GM18873 (cell line): Measurements from ENCODE around the gene GGNBP2.
"Not testable (repeated sequence)": the region's sequence is repeated elsewhere in the genome, so short reads cannot be mapped to it uniquely, and the experiment has no call there.

Experiments used
- ATAC-seq: cut with Tn5 transposase; IDR thresholded peaks from one replicate; pipeline ENCODE4 v1.9.1; 2021; ENCODE audit warnings: mild to moderate bottlenecking, moderate library complexity, moderate number of reproducible peaks; ENCODE audit not compliant: unreplicated experiment, low FRiP score

GGNBP2 gene

DNA sequence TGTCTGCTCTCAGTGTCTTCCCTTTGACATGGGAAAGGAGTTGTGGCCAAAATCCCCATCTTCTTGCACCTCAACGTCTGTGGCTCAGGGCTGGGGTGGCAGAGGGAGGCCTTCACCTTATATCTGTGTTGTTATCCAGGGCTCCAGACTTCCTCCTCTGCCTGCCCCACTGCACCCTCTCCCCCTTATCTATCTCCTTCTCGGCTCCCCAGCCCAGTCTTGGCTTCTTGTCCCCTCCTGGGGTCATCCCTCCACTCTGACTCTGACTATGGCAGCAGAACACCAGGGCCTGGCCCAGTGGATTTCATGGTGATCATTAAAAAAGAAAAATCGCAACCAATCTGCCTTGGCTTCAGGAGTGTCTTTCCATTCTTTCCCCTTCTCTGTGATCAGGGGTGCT lies 55.7 kb downstream of the GGNBP2 start:
- ATAC-seq: no peak

DNA sequence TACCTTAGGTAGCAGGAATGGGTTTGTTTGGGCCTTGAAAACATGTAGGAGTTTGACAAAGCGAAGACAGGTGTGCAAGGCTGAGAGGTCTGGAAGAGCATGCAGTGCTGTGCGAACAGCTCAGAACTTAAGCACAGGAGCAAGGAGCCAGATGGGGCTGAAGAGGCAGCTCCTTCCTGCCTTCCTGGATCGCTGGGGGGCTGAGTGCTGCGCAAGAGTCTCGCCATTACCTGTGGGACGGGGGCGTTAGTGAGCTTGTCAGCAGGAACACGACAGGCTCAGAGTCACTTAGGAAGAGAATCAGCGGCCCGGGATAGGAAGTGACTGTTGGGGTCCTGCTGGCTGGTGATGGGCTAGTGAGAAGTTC lies 56.2 kb downstream of the GGNBP2 start:
- no peak for ATAC-seq

DNA sequence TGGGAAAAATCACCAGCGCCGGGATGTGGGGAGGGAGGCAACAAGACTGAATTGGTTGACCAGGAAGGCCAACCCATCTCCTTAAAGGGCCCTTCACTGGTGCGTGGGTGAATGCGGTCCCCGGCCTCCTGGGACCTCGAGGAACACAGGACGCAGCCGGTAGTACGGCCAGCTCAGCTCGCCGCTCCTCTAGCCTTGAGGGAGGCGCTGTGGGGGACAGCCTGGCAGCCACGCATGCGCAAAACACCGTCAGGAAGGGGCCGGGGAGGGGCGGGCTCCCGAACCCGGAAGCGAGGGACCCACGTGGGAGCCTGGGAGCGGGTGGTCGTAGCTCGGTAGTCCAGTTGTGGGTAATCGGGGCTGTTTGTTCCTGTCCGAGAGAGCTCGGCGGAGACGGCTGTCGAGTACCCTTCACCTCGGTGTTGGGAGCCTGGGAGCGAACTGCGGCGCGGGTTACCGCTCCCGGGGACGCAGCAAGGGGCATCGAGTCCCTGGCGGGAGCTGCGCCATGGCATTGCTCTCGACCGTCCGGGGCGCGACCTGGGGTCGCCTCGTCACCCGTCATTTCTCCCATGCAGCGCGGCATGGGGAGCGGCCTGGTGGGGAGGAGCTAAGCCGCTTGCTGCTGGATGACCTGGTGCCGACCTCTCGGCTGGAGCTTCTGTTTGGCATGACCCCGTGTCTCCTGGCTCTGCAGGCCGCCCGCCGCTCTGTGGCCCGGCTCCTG lies 56.7 kb downstream of the GGNBP2 start, which contains the start of gene MRM1:
Gene MRM1 (plus strand): TSS at position 281 of the 727 bp plus-strand sequence. CDS start 228 bp downstream, at position 509.
- peak; percentile 56 for ATAC-seq

DNA sequence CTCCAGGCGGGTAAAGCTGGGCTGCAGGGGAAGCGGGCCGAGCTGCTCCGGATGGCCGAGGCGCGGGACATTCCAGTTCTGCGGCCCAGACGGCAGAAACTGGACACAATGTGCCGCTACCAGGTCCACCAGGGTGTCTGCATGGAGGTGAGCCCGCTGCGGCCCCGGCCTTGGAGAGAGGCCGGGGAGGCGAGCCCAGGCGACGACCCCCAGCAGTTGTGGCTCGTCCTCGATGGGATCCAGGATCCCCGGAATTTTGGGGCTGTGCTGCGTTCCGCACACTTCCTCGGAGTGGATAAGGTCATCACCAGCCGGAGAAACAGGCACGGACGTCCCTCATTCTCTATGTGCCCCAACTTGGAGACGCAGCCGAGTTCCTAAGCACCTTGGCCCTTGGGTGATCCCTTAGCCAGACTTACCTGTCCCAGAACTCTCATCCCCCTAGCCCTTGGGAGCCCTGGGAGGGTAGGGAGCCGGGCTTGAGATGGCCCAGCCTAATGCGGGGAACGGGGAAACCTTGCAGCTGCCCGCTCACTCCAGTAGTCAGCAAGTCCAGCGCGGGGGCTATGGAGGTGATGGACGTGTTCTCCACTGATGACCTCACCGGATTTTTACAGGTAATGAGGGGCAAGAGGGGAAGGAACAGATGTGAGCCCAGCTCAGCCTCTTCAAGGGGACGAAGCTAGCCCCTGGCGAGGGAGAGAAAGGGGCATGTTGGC lies 57.5 kb downstream of the GGNBP2 start:
- no peak for ATAC-seq

DNA sequence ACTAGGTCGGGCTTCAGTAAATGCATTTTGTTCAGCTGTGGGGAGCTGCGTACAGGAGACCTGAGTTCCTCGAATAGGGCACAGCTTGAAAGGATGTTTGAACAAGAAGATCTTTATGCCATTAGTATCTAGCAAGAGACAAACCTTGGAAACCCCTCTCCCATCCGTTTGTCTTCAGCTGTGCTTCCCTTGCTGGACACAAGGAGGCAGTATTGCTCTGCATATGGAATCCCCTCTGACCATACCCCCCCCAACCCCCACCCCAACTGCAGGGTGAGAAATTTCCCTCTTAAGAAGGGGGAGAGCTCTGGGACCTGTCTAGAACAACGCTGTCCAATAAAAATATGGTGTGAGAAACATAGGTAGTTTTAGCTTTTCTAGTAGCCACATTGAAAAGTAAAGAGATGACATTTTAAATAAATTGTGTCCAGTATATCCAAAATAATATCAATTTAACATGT lies 58.2 kb downstream of the GGNBP2 start:
- no peak for ATAC-seq

DNA sequence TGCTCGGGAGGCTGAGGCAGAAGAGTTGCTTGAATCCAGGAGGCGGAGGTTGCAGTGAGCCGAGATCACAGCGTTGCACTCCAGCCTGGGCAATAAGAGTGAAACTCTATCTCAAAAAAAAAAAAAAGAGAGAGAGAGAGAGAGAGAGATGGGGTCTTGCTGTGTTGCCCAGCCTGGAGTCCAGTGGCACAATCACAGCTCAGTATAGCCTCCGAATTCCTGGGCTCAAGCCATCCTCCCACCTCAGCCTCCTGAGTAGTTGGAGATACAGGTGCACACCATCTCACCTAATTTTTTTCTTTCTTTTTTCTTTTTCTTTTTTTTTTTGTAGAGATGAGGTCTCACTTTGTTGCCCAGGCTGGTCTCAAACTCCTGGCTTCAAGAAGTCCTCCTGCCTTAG lies 60.3 kb downstream of the GGNBP2 start:
- not testable (repeated sequence) for ATAC-seq

DNA sequence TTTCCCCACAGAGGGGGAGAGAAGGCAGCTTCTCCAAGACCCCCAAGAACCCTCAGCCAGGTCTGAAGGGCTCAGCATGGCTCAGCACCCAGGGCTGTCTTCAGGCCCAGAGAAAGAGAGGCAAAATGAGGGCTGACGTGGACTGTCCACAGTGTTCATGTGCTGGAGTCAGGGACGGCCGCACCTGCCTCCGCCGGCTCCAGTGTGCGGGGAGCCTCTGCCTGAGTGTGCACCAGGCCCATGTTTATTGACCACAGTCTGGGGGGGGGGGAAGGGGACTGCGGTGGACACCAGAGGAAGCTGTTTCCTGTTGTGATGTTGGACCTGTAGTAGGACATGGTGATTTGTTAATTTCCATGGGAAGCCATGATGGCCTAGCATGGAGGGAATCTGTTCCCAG lies 63.6 kb downstream of the GGNBP2 start:
- no peak for ATAC-seq

DNA sequence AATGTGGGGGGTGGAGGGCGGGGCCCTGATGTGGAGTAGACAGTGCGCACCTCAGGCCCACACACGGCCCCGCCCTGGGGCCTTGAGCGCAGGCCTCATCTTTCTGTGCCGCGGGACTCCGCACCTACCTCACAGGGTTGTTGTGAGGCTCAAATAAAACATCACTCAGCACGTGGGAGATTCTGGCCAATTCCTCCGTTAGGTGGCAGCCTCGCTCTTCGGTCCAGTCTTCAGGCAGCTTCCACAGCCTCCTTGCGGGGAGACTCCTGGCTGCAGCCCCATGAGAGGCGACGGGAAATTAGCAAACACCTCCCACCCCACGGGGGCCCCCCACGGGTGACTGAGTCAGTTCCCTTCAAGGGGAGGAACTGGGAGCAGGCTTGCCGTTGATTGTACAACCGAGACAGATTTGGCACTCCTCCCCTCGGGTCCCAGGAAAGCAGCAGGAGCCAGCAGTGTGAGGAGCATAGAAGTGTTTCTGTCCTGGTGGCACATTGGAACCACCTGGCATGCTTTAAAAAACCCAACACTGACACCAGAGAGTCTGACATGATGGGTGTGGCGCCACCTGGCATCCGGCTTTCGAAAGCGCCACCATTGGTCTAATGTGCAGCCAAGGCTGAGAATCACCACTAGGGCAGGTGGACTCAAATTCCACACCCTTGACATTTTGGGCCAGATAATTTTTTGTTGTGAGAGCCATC lies 64.2 kb downstream of the GGNBP2 start:
- ATAC-seq: no peak

DNA sequence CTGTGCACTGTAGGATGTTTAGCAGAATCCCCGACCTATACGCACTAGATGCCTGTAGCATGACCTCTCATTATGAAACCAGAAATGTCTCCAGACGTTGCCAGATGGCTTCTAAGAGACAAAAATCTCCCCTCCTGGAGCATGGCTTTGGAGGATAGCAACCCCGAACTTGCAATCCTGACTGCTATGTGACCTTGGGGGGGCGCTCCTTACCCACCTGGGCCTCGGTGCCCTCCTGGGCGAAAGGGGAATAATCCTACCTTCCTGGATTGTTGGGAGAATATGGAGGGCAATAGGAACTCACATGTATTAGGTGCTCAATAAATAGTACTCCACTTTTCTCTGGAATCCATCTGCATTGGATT lies 64.8 kb downstream of the GGNBP2 start:
- ATAC-seq: no peak

DNA sequence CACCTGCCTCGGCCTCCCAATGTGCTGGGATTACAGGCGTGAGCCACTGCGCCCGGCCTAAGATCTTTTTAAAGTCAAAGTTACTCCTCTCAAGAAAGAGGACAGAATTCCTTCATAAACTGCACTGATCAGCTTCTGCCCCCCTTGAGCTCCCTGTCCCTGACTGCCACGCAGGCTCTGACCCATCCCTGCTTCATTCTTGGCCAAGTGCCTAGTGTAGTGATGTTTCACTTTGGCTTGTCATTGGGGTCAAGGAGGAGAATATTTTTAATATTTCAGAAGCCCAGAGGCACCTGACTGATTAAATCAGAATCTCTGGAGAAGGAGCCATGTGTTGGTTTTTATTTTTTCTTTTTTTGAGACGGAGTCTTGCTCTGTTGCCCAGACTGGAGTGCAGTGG lies 65.8 kb downstream of the GGNBP2 start:
- no peak for ATAC-seq

DNA sequence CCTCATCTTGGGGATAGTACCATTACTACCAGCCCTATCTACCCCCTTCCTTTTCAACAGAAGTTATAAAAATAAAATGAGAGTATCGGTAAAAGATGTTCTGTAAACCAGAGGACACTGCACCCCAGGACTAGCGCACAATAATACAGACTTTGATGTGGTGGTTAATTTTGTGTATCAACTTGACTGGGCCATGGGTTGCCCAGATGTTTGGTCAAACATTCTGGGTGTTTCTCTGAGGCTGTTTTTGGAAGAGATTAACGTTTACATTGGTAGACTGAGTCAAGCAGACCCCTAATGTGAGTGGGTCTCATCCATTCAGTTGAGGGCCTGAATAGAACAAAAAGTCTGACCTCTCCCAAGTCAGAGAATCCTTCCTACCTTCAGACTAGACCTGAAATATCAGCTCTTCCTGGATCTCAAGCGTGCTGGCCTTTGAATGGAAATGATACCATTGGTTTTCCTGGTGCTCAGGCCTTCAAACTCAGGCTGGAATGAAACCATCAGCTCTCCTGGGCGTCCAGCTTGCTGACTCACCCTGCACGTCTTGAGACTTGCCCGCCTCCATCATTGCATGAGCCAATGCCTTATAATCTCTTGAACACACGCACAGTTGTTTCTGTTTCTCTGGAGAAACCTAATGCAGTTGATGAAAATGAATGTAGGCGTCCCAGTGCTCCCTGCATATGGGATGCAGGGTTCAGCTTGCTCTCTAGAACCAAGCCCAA lies 66.8 kb downstream of the GGNBP2 start:
- no peak for ATAC-seq

DNA sequence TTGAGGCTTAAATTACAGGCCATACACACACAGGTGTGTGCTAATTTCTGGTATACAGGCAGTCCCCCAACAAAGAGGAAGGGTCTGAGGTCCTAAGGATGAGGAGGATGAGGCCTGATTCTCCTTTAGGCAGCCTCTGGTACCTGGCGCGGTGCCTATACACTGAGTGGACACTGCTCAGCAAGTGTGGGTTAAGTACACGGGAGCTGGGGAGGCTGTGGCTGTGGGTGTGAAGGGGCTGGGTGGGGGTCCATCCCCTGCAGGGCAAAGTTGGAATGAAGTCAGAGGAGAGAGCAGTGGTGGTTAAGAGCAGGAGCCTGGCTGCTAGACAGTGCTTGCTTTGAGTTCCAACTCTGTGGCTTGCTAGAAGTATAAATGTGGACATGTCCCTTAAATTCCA lies 67.6 kb downstream of the GGNBP2 start:
- no peak for ATAC-seq

DNA sequence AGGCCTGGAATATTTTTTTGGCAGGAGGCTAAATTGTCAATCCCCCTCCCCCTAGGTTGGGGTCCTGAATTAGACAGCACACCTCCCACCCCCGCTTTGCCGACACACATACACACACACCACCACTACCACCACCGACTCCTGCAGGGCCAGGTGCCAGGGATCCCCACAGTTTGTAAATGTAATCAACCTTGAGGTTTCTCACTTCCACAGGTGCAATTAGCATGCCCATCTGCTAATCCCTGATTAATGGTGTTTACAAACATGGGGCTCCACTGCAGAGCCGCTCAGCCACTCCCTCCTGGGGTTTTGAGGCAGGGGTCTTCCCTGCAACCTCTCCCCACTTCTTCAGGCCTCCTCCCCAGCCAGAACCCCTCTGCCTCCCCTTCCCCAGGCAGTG lies 68.4 kb downstream of the GGNBP2 start:
- no peak for ATAC-seq

DNA sequence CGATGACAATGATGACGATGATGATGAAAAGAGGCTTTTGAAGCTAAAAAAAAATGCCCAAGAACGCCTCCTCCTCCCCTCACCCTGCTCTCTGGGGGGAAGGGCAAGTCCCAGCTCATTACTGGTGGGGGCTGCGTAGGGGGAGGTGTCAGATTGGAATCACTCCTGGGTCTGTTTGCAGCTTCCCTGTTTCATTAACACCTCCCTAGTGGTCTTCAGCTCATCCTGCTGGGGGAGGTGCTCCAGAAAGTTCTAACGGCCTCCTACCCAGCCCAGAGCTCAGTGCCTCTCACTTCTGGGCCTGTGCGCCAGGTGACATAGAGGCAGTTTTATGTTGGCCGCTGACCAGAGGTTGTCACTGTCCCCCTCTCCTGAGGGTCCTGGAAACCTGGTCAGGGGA lies 69.4 kb downstream of the GGNBP2 start:
- no peak for ATAC-seq

DNA sequence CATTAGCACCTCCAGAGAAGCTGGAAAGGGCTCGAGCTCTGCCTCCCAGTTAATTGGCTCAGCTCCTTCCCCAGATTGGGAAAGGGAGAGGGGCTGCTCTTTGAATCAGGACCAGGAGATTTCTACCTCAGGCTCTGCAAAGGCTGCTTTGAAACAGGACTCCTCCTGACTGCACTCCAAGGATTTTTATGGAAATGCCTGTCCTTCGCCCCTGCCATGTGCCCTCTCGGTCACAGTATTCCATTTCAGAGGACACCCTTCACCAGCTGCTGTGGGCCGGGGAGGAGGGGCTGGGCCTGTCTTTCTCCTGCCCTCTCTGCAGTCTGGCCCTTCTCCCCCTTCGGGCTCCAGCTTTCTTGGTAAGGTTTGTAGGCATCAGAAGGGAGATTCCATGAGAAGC lies 70.2 kb downstream of the GGNBP2 start:
- no peak for ATAC-seq

DNA sequence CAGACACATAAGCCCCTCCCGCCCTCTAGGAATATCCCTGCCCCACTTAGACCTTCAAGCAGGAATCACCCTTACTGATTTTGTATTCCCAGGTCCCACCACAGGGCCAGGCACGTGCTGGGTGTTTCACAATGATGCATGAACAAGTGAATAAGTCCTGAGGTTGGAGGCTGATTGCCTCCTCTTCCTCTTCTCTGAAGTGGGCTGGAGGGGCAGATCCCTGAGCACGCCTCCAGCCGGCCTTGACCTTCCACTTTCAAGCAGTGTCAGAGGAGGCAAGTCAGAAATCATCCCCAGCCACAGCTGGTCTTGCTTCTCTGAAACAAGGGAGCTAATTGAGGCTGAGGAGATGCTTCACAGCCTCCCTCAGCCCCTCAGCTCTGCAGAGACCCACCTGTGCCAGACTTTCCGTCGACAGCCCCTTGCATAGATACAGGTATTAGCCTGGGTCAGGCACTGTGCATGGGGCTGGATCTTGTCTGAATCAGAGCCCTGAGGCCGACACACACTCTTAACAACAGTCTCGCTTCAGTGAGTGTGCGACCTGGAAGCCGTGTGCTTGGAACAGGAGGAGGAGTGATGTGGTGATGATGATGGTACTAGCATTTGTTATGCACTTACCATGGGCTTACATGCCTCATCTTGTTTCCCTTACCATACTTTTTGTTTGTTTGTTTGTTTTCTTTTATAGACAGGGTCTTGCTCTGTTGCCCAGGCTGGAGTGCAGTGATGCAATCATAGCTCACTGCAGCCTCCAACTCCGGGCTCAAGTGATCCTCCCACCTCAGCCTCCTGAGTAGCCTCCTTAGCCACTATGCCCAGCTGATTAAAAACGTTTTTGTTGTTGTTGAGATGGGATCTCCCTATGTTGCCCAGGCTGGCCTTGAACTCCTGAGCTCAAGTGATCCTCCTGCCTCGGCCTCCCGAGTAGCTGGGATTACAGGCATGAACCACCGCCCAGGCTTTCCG lies 71.6 kb downstream of the GGNBP2 start:
- no peak for ATAC-seq

DNA sequence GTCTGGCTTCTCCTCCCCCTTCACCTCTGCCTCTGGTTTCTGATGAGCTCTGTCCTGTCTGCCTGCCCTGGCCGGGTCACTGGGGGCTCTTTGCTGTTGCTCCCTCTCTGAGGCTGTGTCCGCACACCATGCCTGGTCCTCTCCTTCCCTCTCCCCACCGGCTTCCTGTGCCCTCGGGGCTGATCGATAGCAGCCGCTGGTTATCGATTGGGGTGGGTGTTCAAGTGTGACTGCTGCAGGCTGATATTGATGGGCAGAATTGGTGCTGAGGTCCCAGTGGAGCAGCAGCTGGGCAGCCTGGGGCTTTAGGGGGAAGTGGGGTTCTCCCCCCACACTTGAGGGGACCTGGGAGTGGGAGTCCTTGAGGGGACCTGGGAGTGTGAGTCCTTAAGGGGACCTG lies 73.1 kb downstream of the GGNBP2 start:
- ATAC-seq: no peak

DNA sequence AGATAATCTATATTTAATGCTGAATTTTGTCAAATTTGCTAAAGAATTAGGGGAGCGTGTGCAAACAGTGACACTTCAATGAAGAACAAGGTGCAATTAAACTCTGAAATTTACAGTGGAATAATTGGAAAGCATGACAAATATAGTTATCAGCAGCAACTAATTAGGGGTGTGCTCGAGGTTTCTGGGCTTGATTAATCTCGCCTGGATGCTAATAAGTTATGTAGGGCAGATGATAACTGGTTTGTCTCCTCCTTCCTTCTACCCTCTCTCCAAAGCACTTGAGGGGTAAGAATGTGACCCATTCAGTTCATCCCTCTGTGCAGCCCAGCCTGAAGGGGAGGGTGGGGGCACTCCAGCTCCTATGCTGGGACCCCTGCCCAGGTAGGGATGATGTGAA lies 78.6 kb downstream of the GGNBP2 start:
- ATAC-seq: no peak

DNA sequence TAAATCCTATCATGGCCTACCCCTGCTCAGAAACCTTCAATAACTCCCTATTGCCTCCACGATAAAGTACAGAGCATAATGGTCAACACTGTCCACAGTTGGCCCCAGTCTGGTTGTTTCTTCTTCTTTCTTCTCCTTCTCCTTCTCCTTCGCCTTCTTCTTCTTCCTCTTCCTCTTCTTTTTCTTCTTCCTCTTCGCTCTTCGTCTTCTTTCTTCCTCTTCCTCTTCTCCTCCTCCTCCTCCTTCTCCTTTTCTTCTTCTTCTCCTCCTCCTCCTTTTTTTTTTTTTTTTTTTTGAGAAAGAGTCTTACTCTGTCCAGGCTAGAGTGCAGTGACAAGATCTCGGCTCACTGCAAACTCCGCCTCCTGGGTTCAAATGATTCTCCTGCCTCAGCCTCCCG lies 80.5 kb downstream of the GGNBP2 start:
- ATAC-seq: no peak

DNA sequence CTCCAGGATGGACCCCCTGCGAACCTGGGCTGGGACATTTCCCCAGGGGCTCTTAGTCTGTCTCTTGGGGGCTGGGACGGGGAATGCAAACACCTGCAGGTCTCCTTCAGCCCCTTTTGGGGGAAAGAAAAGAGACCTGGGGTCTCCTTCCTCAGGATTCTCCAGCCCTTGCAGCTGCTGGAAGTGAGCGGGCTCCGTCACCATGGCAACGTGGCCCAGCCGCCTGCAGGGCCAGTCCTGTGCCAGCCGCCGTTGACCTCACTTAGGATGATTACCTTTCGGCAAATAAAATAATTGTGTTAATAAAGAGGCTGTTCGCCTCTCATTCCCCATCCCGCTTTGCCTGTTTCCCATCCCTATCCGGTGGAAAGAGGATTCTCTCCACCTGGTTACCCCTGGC lies 82.4 kb downstream of the GGNBP2 start:
- no peak for ATAC-seq
